ENCODE data around the gene MYO5B.

The MYO5B gene

DNA sequence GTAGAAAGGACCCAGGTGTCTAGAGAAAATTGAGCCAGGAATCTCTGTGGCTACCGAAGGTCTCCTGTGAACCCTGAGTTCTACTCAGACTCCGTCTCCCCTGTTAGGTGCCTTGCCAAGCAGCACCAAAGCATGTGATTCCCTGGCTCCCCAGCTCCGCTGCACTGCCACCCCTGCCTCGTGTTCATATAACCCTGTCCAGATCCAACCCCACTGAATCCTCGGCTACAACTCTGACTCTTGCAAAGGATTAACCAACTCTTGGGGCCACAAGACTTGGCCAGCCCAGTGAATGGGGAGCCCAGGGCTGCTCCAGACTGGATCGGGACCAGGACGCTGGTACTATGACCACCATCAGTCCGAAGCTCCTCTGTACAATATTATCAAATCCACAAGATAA is 344.3 kb downstream of the MYO5B start:
- TF ChIP-seq POLR2A (IDR thresholded peaks at IDR 0.05; ENCODE audit: low read depth, low read length), result no peak
- FAIRE-seq (no peak), DNase-seq (ENCODE audit: insufficient read length, low spot score) (no peak)

GRCh38 chr18:49849331-49850217 is 345.4 kb downstream of the MYO5B start:
- peak; percentile 73 for FAIRE-seq
- DNase-seq (ENCODE audit: insufficient read length, low spot score), result peak; percentile 90
- no peak; the same call in 1 of the 2 replicates for TF ChIP-seq POLR2A (IDR thresholded peaks at IDR 0.05; ENCODE audit: low read depth, low read length)

- FAIRE-seq, result no peak
Observed at GRCh38 chr18:49848115-49848514, 346.8 kb downstream of the MYO5B start.

DNA sequence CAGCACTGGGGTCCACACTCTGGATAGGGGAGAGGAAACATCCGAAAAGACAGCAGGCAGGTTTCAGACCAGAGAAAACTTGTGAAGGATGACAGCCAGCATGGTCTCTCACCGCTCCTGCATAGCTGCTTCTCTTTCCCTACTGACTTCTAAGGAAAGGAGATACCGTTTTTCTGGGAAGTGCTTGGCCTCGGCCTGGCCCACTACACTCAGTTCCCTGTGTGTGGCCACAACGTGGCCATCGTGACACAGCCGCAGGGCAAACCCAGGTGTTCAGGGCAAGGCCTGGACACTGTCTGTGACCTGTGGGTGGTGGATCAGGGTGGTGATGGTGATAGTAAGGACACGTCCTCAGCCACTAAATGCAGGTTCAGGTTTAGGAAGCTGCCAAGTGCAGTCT is 347.4 kb downstream of the MYO5B start:
- DNase-seq (ENCODE audit: insufficient read length, low spot score), result no peak
- FAIRE-seq, result no peak
- TF ChIP-seq POLR2A (IDR thresholded peaks at IDR 0.05; ENCODE audit: low read depth, low read length), result no peak

More at GRCh38 chr18:49848115-49848514, 346.8 kb downstream of the MYO5B start:
- no peak for TF ChIP-seq POLR2A (IDR thresholded peaks at IDR 0.05; ENCODE audit: low read depth, low read length)
- no peak for DNase-seq (ENCODE audit: insufficient read length, low spot score)

DNA sequence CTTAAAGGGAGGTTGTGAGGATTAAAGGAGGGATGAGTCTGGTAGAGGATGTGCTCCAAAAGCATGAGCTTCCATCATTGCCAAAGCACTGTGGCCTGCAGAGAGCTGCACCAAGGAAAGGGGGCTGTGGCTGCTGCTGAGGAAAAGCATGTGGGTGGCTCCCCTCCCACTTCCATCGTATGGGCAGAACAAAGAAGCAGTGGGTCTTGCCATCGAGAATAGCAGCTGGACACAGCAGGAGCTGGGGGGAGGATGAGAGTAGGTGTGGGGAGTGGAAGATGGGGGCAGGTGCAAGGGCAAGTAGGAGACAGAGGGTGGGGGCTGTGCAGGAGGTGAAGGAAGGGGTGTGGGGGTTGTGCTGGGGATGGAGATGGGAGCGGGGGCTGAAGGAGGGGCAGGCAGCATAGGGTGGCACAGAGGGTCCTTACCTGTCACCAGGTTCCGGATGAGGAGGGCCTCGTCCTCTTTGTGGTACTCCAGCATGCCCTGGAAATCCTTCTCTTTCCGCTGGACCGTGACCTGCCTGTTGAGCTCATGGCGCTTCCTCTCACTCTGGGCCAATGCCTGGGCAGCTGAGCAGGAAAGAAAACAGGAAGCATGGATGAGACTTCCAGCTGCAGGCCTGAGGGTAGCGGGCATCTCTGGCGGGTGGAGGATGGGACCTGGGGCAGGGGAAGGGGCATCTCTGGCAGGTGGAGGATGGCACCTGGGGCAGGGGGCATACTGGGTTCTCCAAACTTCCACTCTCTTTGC is 348.1 kb downstream of the MYO5B start:
- no peak for TF ChIP-seq POLR2A (IDR thresholded peaks at IDR 0.05; ENCODE audit: low read depth, low read length)
- no peak for DNase-seq (ENCODE audit: insufficient read length, low spot score)
- FAIRE-seq, result no peak

DNA sequence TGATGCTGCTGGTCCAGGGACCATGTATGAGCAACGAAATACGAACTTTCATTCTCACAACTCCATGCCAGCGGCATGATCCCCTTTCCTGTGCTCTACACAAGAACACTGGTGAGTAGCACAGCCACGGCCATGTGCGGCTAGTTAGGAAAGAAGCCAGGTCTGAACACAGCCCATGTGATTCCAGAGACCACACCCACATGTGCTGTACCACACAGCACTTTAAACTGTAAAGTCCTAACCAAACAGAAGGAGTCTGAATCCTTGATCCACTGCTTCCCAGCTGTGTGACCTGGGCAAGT is 348.6 kb downstream of the MYO5B start:
- no peak for DNase-seq (ENCODE audit: insufficient read length, low spot score)
- TF ChIP-seq POLR2A (IDR thresholded peaks at IDR 0.05; ENCODE audit: low read depth, low read length), result no peak
- FAIRE-seq, result no peak

GRCh38 chr18:49845629-49846360 is 349.2 kb downstream of the MYO5B start:
- no peak for FAIRE-seq
- no peak for TF ChIP-seq POLR2A (IDR thresholded peaks at IDR 0.05; ENCODE audit: low read depth, low read length)

GRCh38 chr18:49844903-49845302 is 350.0 kb downstream of the MYO5B start:
- no peak for FAIRE-seq
- no peak for TF ChIP-seq POLR2A (IDR thresholded peaks at IDR 0.05; ENCODE audit: low read depth, low read length)
- no peak for DNase-seq (ENCODE audit: insufficient read length, low spot score)

More at GRCh38 chr18:49845629-49846360, 349.2 kb downstream of the MYO5B start:
- DNase-seq (ENCODE audit: insufficient read length, low spot score), result no peak

DNA sequence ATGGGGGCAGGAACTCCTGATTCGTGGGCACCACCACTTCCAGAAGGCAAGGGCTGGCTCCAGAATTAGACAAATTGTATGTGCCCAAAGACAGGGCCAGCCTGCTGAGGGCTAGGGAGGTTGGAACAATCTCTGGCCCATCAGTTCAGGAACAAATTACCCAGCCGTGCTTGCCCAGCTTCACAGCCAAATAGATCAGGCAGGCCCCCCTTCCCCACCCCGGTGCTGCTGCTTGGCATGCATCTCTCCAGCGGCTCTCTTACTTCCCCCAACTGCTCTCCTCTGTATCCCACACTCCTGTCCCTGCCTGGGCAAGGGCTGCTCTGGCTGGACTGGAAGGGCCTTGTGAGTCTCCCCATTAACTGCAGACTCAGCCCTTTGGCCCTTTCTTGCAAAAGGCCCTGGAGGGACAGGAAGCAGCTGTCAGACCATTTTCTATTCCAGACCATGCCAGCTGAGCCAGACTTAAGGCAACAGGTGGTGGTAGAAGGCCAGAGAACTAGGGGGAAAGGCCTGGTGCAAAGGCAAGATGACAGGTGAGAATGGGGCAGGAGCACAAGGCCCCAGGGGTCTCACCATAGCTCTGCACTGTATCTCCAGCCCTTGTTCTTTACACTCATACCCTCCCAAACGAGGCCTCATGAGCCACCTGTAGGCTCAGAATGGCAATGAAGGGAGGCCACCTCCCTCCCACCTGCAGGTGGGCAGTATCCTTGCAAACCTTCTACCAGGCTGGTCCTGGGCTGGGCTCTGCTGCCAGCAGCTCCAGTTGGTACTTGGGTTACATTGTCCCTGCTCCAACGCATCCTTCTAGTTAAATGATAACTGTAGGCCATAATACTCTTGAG is 350.9 kb downstream of the MYO5B start:
- no peak for TF ChIP-seq POLR2A (IDR thresholded peaks at IDR 0.05; ENCODE audit: low read depth, low read length)
- no peak for DNase-seq (ENCODE audit: insufficient read length, low spot score)
- FAIRE-seq, result no peak

GRCh38 chr18:49843131-49843530 is 351.8 kb downstream of the MYO5B start:
- DNase-seq (ENCODE audit: insufficient read length, low spot score), result no peak
- no peak for TF ChIP-seq POLR2A (IDR thresholded peaks at IDR 0.05; ENCODE audit: low read depth, low read length)
- FAIRE-seq, result no peak

GRCh38 chr18:49842656-49843055 is 352.3 kb downstream of the MYO5B start:
- DNase-seq (ENCODE audit: insufficient read length, low spot score) (no peak), FAIRE-seq (no peak)
- no peak for TF ChIP-seq POLR2A (IDR thresholded peaks at IDR 0.05; ENCODE audit: low read depth, low read length)

GRCh38 chr18:49841236-49842217 is 353.4 kb downstream of the MYO5B start:
- FAIRE-seq (no peak), DNase-seq (ENCODE audit: insufficient read length, low spot score) (no peak)
- no peak for TF ChIP-seq POLR2A (IDR thresholded peaks at IDR 0.05; ENCODE audit: low read depth, low read length)

Data from H54 (cell line).